NCI-H774 (cell line): ENCODE data around the gene BTF3L4.
A peak's percentile ranks its signal among the peaks of the same experiment; 100 is the strongest.

Experiments used
- DNase-seq: peaks from one replicate; lab custom pipeline; 2025; lab: John Stamatoyannopoulos, UW

Gene BTF3L4

DNA sequence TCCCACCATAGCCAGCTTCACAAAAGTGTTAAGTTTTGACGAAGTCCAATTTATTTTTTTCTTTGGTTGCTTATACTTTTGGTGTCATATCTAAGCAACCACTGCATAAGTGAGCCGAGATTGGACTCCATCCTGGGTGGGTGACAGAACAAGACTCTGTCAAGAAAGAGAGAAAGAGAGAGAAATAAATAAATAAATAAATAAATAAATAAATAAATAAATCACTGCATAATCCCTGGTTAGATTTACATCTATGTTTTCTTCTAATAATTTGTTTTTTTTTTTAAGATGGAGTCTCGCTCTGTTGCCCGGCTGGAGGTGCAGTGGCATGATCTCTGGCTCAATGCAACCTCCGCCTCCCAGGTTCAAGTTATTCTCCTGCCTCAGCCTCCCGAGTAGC lies 67.5 kb downstream of the BTF3L4 start:
- DNase-seq, result no peak

GRCh38 chr1:52125736-52126359 lies 69.8 kb downstream of the BTF3L4 start:
- DNase-seq, result no peak

DNA sequence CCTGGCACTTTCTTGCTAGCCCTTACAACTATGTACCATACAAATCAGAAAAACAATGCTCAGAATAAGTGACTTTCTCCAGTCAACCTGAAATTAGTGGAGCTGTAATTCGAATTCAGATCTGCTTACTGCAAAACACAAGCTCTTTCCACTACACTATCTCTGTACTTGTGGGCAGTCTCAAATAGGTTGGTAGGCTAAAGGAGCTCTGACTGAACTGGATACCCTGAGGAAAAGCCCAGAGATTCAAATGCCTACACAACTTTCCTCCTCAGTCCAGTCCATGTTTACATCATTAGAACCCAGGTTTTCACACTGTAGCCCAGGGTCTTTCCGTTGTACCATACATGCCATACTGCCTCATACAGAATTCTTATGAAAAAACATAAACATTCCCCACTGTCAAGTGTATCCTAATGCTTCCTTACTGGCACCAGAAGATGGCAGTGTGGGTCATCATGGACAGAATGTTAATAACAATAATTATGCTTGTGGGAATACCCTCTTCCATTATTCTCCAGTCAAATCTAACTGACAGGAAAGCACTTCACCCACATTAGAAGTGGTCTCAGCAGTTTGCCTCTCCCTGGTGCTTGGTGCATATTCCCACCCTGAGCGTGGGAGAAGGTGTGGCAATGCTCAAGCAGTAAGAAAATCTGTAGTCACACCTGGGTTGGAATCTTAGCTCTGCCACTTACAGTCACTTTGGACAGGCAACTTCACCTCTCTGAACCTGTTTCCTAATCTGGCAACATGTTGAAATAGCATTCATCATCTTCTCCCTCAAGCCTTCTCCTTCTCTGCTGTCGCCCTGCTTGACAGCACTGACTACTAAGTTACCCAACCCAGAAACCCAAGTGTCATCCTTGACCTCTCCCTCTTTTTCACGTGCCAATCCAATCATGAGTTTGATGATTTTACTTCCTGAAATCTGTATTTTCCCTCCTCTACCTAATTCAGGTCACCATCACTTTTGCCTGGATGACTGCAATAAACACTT lies 71.4 kb downstream of the BTF3L4 start:
- DNase-seq, result peak; percentile 18

GRCh38 chr1:52139817-52140540 lies 83.9 kb downstream of the BTF3L4 start:
- no peak for DNase-seq
